Measurements from ENCODE around the gene PSTPIP1. TPM values are rescaled to one million over a fixed set of nuclear protein-coding genes. Genes with fewer than 3 reads are reported as not detected.

The PSTPIP1 gene
- total RNA-seq, 1 donor from 2014 or later, result 12.4 TPM

GRCh38 chr15:77018796-77019505 is 24.0 kb downstream of the PSTPIP1 start:
- Mint-ChIP-seq H3K27ac (ENCODE audit: unreplicated experiment) (no peak overlapping the region), H3K4me3 (ENCODE audit: unreplicated experiment) (no peak overlapping the region), H3K4me1 (ENCODE audit: low read depth, unreplicated experiment) (peaks cover 16% of the 10 kb centered on the region), H3K9me3 (ENCODE audit: unreplicated experiment) (peaks cover 6% of the 10 kb centered on the region), H3K36me3 (ENCODE audit: unreplicated experiment) (no peaks in the 10 kb centered on the region), H3K27me3 (ENCODE audit: unreplicated experiment) (peaks cover 4% of the 10 kb centered on the region)
- TF ChIP-seq CTCF (IDR thresholded peaks at IDR 0.05; ENCODE audit: partially characterized antibody, unreplicated experiment), result no peak
- DNase-seq, result no peak

GRCh38 chr15:77019521-77020331 is 24.8 kb downstream of the PSTPIP1 start:
- TF ChIP-seq CTCF (IDR thresholded peaks at IDR 0.05; ENCODE audit: partially characterized antibody, unreplicated experiment), result no peak
- no peak for DNase-seq
- no peak overlapping the region for H3K27ac Mint-ChIP-seq (ENCODE audit: unreplicated experiment)
- peaks cover 4% of the 10 kb centered on the region for H3K27me3 Mint-ChIP-seq (ENCODE audit: unreplicated experiment)
- no peak overlapping the region for H3K4me3 Mint-ChIP-seq (ENCODE audit: unreplicated experiment)
- H3K4me1 Mint-ChIP-seq (ENCODE audit: low read depth, unreplicated experiment), result peaks cover 16% of the 10 kb centered on the region
- peaks cover 6% of the 10 kb centered on the region for H3K9me3 Mint-ChIP-seq (ENCODE audit: unreplicated experiment)
- H3K36me3 Mint-ChIP-seq (ENCODE audit: unreplicated experiment), result no peaks in the 10 kb centered on the region

GRCh38 chr15:77020348-77021087 is 25.6 kb downstream of the PSTPIP1 start:
- Mint-ChIP-seq H3K4me3 (ENCODE audit: unreplicated experiment) (no peak overlapping the region), H3K27ac (ENCODE audit: unreplicated experiment) (no peak overlapping the region)

GRCh38 chr15:77021088-77021481 is 26.2 kb downstream of the PSTPIP1 start:
- Mint-ChIP-seq H3K4me3 (ENCODE audit: unreplicated experiment) (no peak overlapping the region), H3K9me3 (ENCODE audit: unreplicated experiment) (peaks cover 6% of the 10 kb centered on the region), H3K27ac (ENCODE audit: unreplicated experiment) (no peak overlapping the region), H3K27me3 (ENCODE audit: unreplicated experiment) (peaks cover 7% of the 10 kb centered on the region), H3K4me1 (ENCODE audit: low read depth, unreplicated experiment) (peaks cover 18% of the 10 kb centered on the region), H3K36me3 (ENCODE audit: unreplicated experiment) (no peaks in the 10 kb centered on the region)
- no peak for TF ChIP-seq CTCF (IDR thresholded peaks at IDR 0.05; ENCODE audit: partially characterized antibody, unreplicated experiment)
- no peak for DNase-seq

More at GRCh38 chr15:77020348-77021087, 25.6 kb downstream of the PSTPIP1 start:
- H3K36me3 Mint-ChIP-seq (ENCODE audit: unreplicated experiment), result no peaks in the 10 kb centered on the region
- peaks cover 4% of the 10 kb centered on the region for H3K27me3 Mint-ChIP-seq (ENCODE audit: unreplicated experiment)
- no peak for TF ChIP-seq CTCF (IDR thresholded peaks at IDR 0.05; ENCODE audit: partially characterized antibody, unreplicated experiment)
- no peak for DNase-seq
- H3K4me1 Mint-ChIP-seq (ENCODE audit: low read depth, unreplicated experiment), result peaks cover 17% of the 10 kb centered on the region
- H3K9me3 Mint-ChIP-seq (ENCODE audit: unreplicated experiment), result peaks cover 6% of the 10 kb centered on the region
